Sigmoid colon (tissue), 4 donors: Measurements from ENCODE around the gene YIPF6.

ENCODE experiments used
- POLR2A ChIP-seq, 2 donors: fragments of 450-650 bp; IDR thresholded peaks; one replicate each; pipeline ENCODE4 v1.6.1; 2016; ENCODE audit warnings: antibody characterized with exemption in 2 of 2, mild to moderate bottlenecking in 2 of 2, moderate library complexity in 2 of 2
- POLR2AphosphoS5 ChIP-seq, 4 donors: sonication (generic); formaldehyde crosslinking; IDR thresholded peaks; one replicate each; pipeline ENCODE4 v1.6.1; 2017; ENCODE audit warnings: antibody characterized with exemption in 4 of 4
- TF ChIP-seq, protein P1 (sequence below), 4 experiments: fragments of 450-650 bp in 3 of 4; fragments of 200-600 bp in 1 of 4; IDR thresholded peaks; one replicate each; pipeline ENCODE4 v1.5.1; 2016 to 2019; ENCODE audit warnings: antibody characterized with exemption in 4 of 4, mild to moderate bottlenecking in 3 of 4, moderate library complexity in 2 of 4

- TF ChIP-seq, protein P1, sequence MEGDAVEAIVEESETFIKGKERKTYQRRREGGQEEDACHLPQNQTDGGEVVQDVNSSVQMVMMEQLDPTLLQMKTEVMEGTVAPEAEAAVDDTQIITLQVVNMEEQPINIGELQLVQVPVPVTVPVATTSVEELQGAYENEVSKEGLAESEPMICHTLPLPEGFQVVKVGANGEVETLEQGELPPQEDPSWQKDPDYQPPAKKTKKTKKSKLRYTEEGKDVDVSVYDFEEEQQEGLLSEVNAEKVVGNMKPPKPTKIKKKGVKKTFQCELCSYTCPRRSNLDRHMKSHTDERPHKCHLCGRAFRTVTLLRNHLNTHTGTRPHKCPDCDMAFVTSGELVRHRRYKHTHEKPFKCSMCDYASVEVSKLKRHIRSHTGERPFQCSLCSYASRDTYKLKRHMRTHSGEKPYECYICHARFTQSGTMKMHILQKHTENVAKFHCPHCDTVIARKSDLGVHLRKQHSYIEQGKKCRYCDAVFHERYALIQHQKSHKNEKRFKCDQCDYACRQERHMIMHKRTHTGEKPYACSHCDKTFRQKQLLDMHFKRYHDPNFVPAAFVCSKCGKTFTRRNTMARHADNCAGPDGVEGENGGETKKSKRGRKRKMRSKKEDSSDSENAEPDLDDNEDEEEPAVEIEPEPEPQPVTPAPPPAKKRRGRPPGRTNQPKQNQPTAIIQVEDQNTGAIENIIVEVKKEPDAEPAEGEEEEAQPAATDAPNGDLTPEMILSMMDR (IDR thresholded peaks at IDR 0.05), result no peak
- TF ChIP-seq POLR2AphosphoS5 (IDR thresholded peaks at IDR 0.05) (no peak), POLR2A (IDR thresholded peaks at IDR 0.05) (no peak)
Measured at GRCh38 chrX:68492583-68492982, 6.3 kb upstream of the YIPF6 start.
